AG09309 (cell line): ENCODE measurements around the gene TMEM121.
"Not testable (repeated sequence)": the region's sequence is repeated elsewhere in the genome, so short reads cannot be mapped to it uniquely, and the experiment has no call there.

Source experiments
- DNase-seq: peaks from one replicate; pipeline ENCODE4 v3.0.0-alpha.2; 2010; ENCODE audit warnings: low read depth
- H3K4me3 ChIP-seq: 2 replicates; pipeline ENCODE4 v1.5.1; 2011; ENCODE audit warnings: mild to moderate bottlenecking, low read depth, low read length, moderate library complexity; ENCODE audit not compliant: control insufficient read depth
- CTCF ChIP-seq: IDR thresholded peaks from 2 replicates; pipeline ENCODE4 v1.5.1; 2011; ENCODE audit warnings: mild to moderate bottlenecking, low read depth, low read length, inconsistent platforms; ENCODE audit not compliant: insufficient read depth, control insufficient read depth; ENCODE audit errors: missing control alignments

Gene TMEM121

GRCh38 chr14:105538481-105539049 lies 12.2 kb downstream of the TMEM121 start:
- no peak for DNase-seq
- H3K4me3 ChIP-seq: no peak overlapping the region
- no peak for TF ChIP-seq CTCF

GRCh38 chr14:105540811-105541210 lies 14.4 kb downstream of the TMEM121 start:
- H3K4me3 ChIP-seq: no peak overlapping the region
- no peak for TF ChIP-seq CTCF
- DNase-seq: no peak

GRCh38 chr14:105541218-105541875 lies 15.0 kb downstream of the TMEM121 start:
- TF ChIP-seq CTCF: no peak
- no peak overlapping the region for H3K4me3 ChIP-seq
- no peak for DNase-seq

- not testable (repeated sequence) for DNase-seq, H3K4me3 ChIP-seq
Observed at GRCh38 chr14:105545676-105546075, 19.3 kb downstream of the TMEM121 start.

GRCh38 chr14:105546410-105546809 lies 20.0 kb downstream of the TMEM121 start:
- H3K4me3 ChIP-seq, DNase-seq: not testable (repeated sequence)

- H3K4me3 ChIP-seq, DNase-seq: not testable (repeated sequence)
Observed at GRCh38 chr14:105547072-105547471, 20.7 kb downstream of the TMEM121 start.

- no peak for TF ChIP-seq CTCF
- H3K4me3 ChIP-seq: no peak overlapping the region
- DNase-seq: no peak
Observed at GRCh38 chr14:105547741-105548169, 21.4 kb downstream of the TMEM121 start.

GRCh38 chr14:105549481-105549880 lies 23.1 kb downstream of the TMEM121 start:
- no peak for DNase-seq
- no peak overlapping the region for H3K4me3 ChIP-seq
- no peak for TF ChIP-seq CTCF
